Neural cell (in vitro differentiated cells): ENCODE results near the gene SERGEF. TPM values are rescaled to one million over a fixed set of nuclear protein-coding genes. Genes with fewer than 3 reads are reported as not detected.

Experiments used
- H2AFZ ChIP-seq: fragments of 200-600, 300-800 bp; sonication (generic), shearing (Covaris generic); 2 replicates; pipeline ENCODE4 v1.6.0; 2014; ENCODE audit warnings: low read depth, mild to moderate bottlenecking, antibody characterized with exemption, low read length, moderate library complexity
- H3F3A ChIP-seq: fragments of 200-600 bp; shearing (Covaris generic); 2 replicates; pipeline ENCODE4 v1.6.1; 2016; ENCODE audit warnings: mild to moderate bottlenecking, moderate library complexity, mixed read lengths, antibody characterized with exemption, low read length; ENCODE audit not compliant: insufficient read depth, poor library complexity, severe bottlenecking
- H3K27ac ChIP-seq: fragments of 200-600, 300-800 bp; sonication (generic), shearing (Covaris generic); 2 replicates; pipeline ENCODE4 v1.5.1; 2014; ENCODE audit warnings: mild to moderate bottlenecking, low read length, moderate library complexity
- H3K27me3 ChIP-seq: fragments of 300-800, 200-600 bp; sonication (generic), shearing (Covaris generic); 2 replicates; pipeline ENCODE4 v1.6.0; 2014; ENCODE audit warnings: mild to moderate bottlenecking, low read depth, low read length, moderate library complexity; ENCODE audit not compliant: insufficient read depth
- H3K36me3 ChIP-seq: fragments of 300-800, 200-600 bp; sonication (generic), shearing (Covaris generic); 2 replicates; pipeline ENCODE4 v1.5.1; 2014; ENCODE audit warnings: mild to moderate bottlenecking, antibody characterized with exemption, low read length, moderate library complexity; ENCODE audit not compliant: insufficient read depth
- H3K4me2 ChIP-seq: fragments of 300-800, 200-600 bp; sonication (generic), shearing (Covaris generic); 2 replicates; pipeline ENCODE4 v1.6.0; 2014; ENCODE audit warnings: mild to moderate bottlenecking, low read length
- H3K4me3 ChIP-seq: fragments of 300-800, 200-600 bp; sonication (generic), shearing (Covaris generic); 2 replicates; pipeline ENCODE4 v1.5.1; 2014; ENCODE audit warnings: mild to moderate bottlenecking, low read length, moderate library complexity
- H3K79me2 ChIP-seq: fragments of 200-600 bp; shearing (Covaris generic); replicated peaks from 2 replicates; pipeline ENCODE4 v1.6.0; 2014; ENCODE audit warnings: mild to moderate bottlenecking, low read length, moderate library complexity; ENCODE audit not compliant: insufficient read depth
- H3K9ac ChIP-seq: fragments of 300-800, 200-600 bp; sonication (generic), shearing (Covaris generic); 2 replicates; pipeline ENCODE4 v1.6.1; 2016; ENCODE audit warnings: mild to moderate bottlenecking, low read length, mixed read lengths
- H3K9me2 ChIP-seq: fragments of 200-600 bp; shearing (Covaris generic); 2 replicates; pipeline ENCODE4 v1.6.1; 2016; ENCODE audit warnings: mild to moderate bottlenecking, low read length, mixed read lengths; ENCODE audit not compliant: insufficient read depth
- H3K9me3 ChIP-seq: fragments of 200-600, 300-800 bp; sonication (generic), shearing (Covaris generic); 2 replicates; pipeline ENCODE4 v1.6.1; 2016; ENCODE audit warnings: mild to moderate bottlenecking, mixed run types, low read length, moderate library complexity, mixed read lengths
- H4K20me1 ChIP-seq: fragments of 200-600 bp; shearing (Covaris generic); 2 replicates; pipeline ENCODE4 v1.6.1; 2016; ENCODE audit warnings: mild to moderate bottlenecking, mixed run types; ENCODE audit not compliant: insufficient read depth
- EP300 ChIP-seq: fragments of 450-650 bp; conservative IDR thresholded peaks from 2 replicates; pipeline ENCODE4 v1.6.1; 2014; ENCODE audit warnings: antibody characterized with exemption, mild to moderate bottlenecking, moderate library complexity; ENCODE audit not compliant: poor library complexity, severe bottlenecking
- EZH2 ChIP-seq: fragments of 200-600, 300-800 bp; shearing (Covaris generic), sonication (generic); IDR thresholded peaks from 2 replicates; pipeline ENCODE4 v1.6.1; 2014; ENCODE audit warnings: antibody characterized with exemption, low read length, borderline replicate concordance, mild to moderate bottlenecking; ENCODE audit not compliant: insufficient read depth, poor library complexity, severe bottlenecking
- MXI1 ChIP-seq: fragments of 450-650 bp; conservative IDR thresholded peaks from 2 replicates; pipeline ENCODE4 v1.6.1; 2014; ENCODE audit warnings: antibody characterized with exemption, mild to moderate bottlenecking; ENCODE audit not compliant: poor library complexity, severe bottlenecking
- POLR2AphosphoS5 ChIP-seq: IDR thresholded peaks from 2 replicates; pipeline ENCODE4 v1.6.1; 2012
- RAD21 ChIP-seq: fragments of 450-650 bp; conservative IDR thresholded peaks from 2 replicates; pipeline ENCODE4 v1.6.1; 2014; ENCODE audit warnings: antibody characterized with exemption, mild to moderate bottlenecking, moderate library complexity
- REST ChIP-seq: IDR thresholded peaks from 2 replicates; pipeline ENCODE4 v1.6.1; 2012; ENCODE audit warnings: borderline replicate concordance
- SMC3 ChIP-seq: fragments of 450-650 bp; conservative IDR thresholded peaks from 2 replicates; pipeline ENCODE4 v1.6.1; 2014; ENCODE audit warnings: antibody characterized with exemption, mild to moderate bottlenecking, moderate library complexity; ENCODE audit not compliant: poor library complexity
- TAF1 ChIP-seq: IDR thresholded peaks from 2 replicates; pipeline ENCODE4 v1.6.1; 2012; ENCODE audit warnings: low read depth
- polyA plus RNA-seq: library from polyadenylated mRNA; depleted of rRNA; stranded (reverse); fragments of >200 nt; gene quantifications from 2 replicates; pipeline ENCODE4 v1.2.3, GENCODE V29; 2014
- TF ChIP-seq, protein P1 (sequence below): fragments of 450-650 bp; IDR thresholded peaks from 2 replicates; pipeline ENCODE4 v1.5.1; 2014; ENCODE audit warnings: antibody characterized with exemption, mild to moderate bottlenecking, moderate library complexity; ENCODE audit not compliant: poor library complexity, severe bottlenecking

The SERGEF gene
- polyA plus RNA-seq, 1 donor from 2014 or later: 49.6 TPM

DNA sequence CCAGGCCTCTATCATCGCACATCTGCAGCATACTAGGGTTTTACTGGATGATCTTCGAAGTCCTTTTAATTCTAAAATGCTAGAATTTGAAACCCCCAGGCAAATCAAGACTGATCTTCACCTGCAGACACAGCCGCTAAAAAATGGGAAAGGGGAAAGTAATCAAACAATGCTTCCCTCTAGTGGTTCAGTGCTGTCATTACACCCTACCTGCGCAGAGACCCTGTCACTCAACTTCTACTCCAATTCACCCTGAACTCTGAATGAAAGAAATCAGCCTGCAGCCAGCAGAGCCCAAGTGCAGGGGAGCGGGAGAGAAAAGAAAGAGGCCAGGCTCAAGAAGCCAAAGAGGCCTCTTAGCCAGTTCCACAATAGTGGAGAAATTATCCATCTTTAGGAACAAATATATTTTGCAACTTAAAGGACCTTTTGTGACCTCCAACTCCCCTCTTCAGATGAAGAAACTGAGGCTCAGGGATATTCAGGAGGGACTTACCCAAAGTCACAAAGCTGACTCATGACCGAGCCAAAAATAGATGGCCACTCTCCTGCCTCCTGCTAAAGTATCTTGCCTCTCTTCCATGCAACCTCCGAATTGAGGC lies 33.0 kb downstream of the SERGEF start:
- no peaks in the 10 kb centered on the region for H3F3A ChIP-seq
- H3K4me2 ChIP-seq: no peak overlapping the region
- H3K27ac ChIP-seq: no peak overlapping the region
- no peak overlapping the region for H2AFZ ChIP-seq
- no peak overlapping the region for H3K9ac ChIP-seq
- no peaks in the 10 kb centered on the region for H3K27me3 ChIP-seq
- peak; percentile 90 for TF ChIP-seq RAD21
- TF ChIP-seq POLR2AphosphoS5: no peak
- TF ChIP-seq TAF1: no peak
- no peak for TF ChIP-seq EP300
- no peak for TF ChIP-seq EZH2
- no peak for TF ChIP-seq REST
- no peak for TF ChIP-seq MXI1
- TF ChIP-seq, protein P1, sequence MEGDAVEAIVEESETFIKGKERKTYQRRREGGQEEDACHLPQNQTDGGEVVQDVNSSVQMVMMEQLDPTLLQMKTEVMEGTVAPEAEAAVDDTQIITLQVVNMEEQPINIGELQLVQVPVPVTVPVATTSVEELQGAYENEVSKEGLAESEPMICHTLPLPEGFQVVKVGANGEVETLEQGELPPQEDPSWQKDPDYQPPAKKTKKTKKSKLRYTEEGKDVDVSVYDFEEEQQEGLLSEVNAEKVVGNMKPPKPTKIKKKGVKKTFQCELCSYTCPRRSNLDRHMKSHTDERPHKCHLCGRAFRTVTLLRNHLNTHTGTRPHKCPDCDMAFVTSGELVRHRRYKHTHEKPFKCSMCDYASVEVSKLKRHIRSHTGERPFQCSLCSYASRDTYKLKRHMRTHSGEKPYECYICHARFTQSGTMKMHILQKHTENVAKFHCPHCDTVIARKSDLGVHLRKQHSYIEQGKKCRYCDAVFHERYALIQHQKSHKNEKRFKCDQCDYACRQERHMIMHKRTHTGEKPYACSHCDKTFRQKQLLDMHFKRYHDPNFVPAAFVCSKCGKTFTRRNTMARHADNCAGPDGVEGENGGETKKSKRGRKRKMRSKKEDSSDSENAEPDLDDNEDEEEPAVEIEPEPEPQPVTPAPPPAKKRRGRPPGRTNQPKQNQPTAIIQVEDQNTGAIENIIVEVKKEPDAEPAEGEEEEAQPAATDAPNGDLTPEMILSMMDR: peak; percentile 94
- TF ChIP-seq SMC3: peak; percentile 91
- H3K9me2 ChIP-seq: no peaks in the 10 kb centered on the region
- no peak overlapping the region for H3K4me3 ChIP-seq
- no peaks in the 10 kb centered on the region for H4K20me1 ChIP-seq
- H3K36me3 ChIP-seq: no peaks in the 10 kb centered on the region
- no peaks in the 10 kb centered on the region for H3K9me3 ChIP-seq
- no peaks in the 10 kb centered on the region for H3K79me2 ChIP-seq

DNA sequence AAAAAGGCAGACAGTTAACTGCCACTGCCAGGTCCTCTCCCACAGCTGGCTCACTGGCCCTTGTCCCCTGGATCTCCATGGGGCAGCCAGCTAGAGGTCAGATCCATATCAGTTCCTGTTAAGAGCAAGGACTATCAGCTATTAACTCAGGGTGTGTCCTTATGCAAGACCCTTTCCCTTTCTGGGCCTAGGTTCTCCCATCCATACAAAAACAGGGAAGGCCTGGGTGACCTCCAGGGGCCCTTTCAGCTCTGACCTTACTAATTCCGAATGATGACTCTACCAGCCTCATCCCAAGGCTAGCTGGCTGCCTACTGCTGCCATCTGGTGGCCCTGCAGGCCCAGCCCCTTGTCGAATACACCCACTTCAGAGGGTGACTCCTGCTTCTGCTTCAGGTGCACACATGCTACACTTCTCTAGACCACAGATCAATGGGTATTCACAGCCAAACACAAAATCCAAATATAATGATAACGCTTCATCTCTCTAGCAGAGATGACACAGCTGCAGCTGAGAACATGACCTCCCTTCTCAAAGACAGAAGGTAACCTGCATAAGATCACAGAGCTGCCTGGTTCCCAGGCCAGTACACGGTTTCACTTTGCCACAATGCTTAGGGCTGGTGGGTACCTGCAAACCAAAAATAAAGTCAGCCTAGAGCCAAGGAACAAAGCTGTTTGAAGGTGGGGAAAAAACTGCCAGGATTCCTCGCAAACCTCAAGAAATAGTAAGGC lies 34.1 kb downstream of the SERGEF start:
- H3K27ac ChIP-seq: no peak overlapping the region
- TF ChIP-seq SMC3: peak; percentile 94
- peak; percentile 82 for TF ChIP-seq RAD21
- TF ChIP-seq EP300: no peak
- no peak for TF ChIP-seq POLR2AphosphoS5
- TF ChIP-seq, protein P1: peak; percentile 84

More for the DNA sequence above, 34.1 kb downstream of the SERGEF start:
- no peaks in the 10 kb centered on the region for H4K20me1 ChIP-seq
- H3K9me3 ChIP-seq: no peaks in the 10 kb centered on the region
- H3K4me3 ChIP-seq: no peak overlapping the region
- peaks cover 3% of the 10 kb centered on the region for H3K36me3 ChIP-seq
- H3K79me2 ChIP-seq: no peaks in the 10 kb centered on the region
- no peaks in the 10 kb centered on the region for H3F3A ChIP-seq
- H3K27me3 ChIP-seq: no peaks in the 10 kb centered on the region
- H3K4me2 ChIP-seq: no peak overlapping the region
- no peak overlapping the region for H3K9ac ChIP-seq
- no peaks in the 10 kb centered on the region for H3K9me2 ChIP-seq
- H2AFZ ChIP-seq: no peak overlapping the region
